GM23338 (cell line): Measurements from ENCODE around the gene BCHE. TPM values are rescaled to one million over a fixed set of nuclear protein-coding genes. Genes with fewer than 3 reads are reported as not detected.

Source experiments
- ATAC-seq: fragments of 200-7000 bp; cut with Tn5 transposase; 3 replicates; pipeline ENCODE4 v1.9.1; 2020
- DNase-seq: peaks from one replicate; pipeline ENCODE4 v3.0.0-alpha.2; 2015; ENCODE audit warnings: low spot score
- H2AFZ ChIP-seq: fragments of 200-600 bp; sonication (generic); 2 replicates; pipeline ENCODE4 v1.8.0; 2016; ENCODE audit warnings: antibody characterized with exemption, mild to moderate bottlenecking, moderate library complexity
- H3F3A ChIP-seq: fragments of 200-600 bp; sonication (generic); replicated peaks from 2 replicates; pipeline ENCODE4 v1.8.0; 2017; ENCODE audit warnings: antibody characterized with exemption, mixed run types, low read depth
- H3K27ac ChIP-seq: fragments of 200-600 bp; sonication (generic); 2 replicates; pipeline ENCODE4 v1.6.1; 2016; ENCODE audit warnings: low read depth
- H3K27me3 ChIP-seq: fragments of 200-600 bp; sonication (generic); 2 replicates; pipeline ENCODE4 v1.8.0; 2016; ENCODE audit warnings: mild to moderate bottlenecking, mixed run types, moderate library complexity; ENCODE audit not compliant: insufficient read depth
- H3K36me3 ChIP-seq: fragments of 200-600 bp; sonication (generic); 2 replicates; pipeline ENCODE4 v1.8.0; 2016; ENCODE audit warnings: mild to moderate bottlenecking; ENCODE audit not compliant: insufficient read depth
- H3K4me1 ChIP-seq: fragments of 200-600 bp; sonication (generic); 2 replicates; pipeline ENCODE4 v1.8.0; 2016; ENCODE audit warnings: mild to moderate bottlenecking, moderate library complexity; ENCODE audit not compliant: insufficient read depth
- H3K4me2 ChIP-seq: fragments of 200-600 bp; sonication (generic); 2 replicates; pipeline ENCODE4 v1.7.1; 2017; ENCODE audit warnings: mixed run types
- H3K4me3 ChIP-seq: fragments of 200-600 bp; sonication (generic); 2 replicates; pipeline ENCODE4 v1.6.1; 2016; ENCODE audit warnings: mixed run types
- H3K79me2 ChIP-seq: fragments of 200-600 bp; sonication (generic); replicated peaks from 2 replicates; pipeline ENCODE4 v1.8.0; 2017; ENCODE audit warnings: mild to moderate bottlenecking; ENCODE audit not compliant: insufficient read depth
- H3K9me2 ChIP-seq: fragments of 200-600 bp; sonication (generic); 2 replicates; pipeline ENCODE4 v1.8.0; 2017; ENCODE audit not compliant: insufficient read depth
- H4K20me1 ChIP-seq: fragments of 200-600 bp; sonication (generic); replicated peaks from 2 replicates; pipeline ENCODE4 v1.8.0; 2017; ENCODE audit warnings: mild to moderate bottlenecking; ENCODE audit not compliant: insufficient read depth
- H3K27ac Mint-ChIP-seq: 2 replicates; pipeline ENCODE4 v1.8.0; 2020; ENCODE audit warnings: inconsistent platforms, mild to moderate bottlenecking, moderate library complexity, mixed read lengths
- H3K27me3 Mint-ChIP-seq: 3 replicates; pipeline ENCODE4 v1.8.0; 2022; ENCODE audit warnings: low read depth, mild to moderate bottlenecking, moderate library complexity, mixed read lengths, inconsistent platforms; ENCODE audit not compliant: insufficient read depth, poor library complexity
- H3K36me3 Mint-ChIP-seq: 3 replicates; pipeline ENCODE4 v1.8.0; 2021; ENCODE audit warnings: low read depth, mild to moderate bottlenecking, inconsistent platforms, moderate library complexity, mixed read lengths
- H3K4me1 Mint-ChIP-seq: 3 replicates; pipeline ENCODE4 v1.8.0; 2020; ENCODE audit warnings: mild to moderate bottlenecking, inconsistent platforms, mixed read lengths
- H3K4me3 Mint-ChIP-seq: 3 replicates; pipeline ENCODE4 v1.8.0; 2021; ENCODE audit warnings: moderate library complexity, mild to moderate bottlenecking, inconsistent platforms, mixed read lengths
- H3K9me3 Mint-ChIP-seq: 3 replicates; pipeline ENCODE4 v1.8.0; 2020; ENCODE audit warnings: moderate library complexity, mild to moderate bottlenecking, inconsistent platforms, mixed read lengths
- ETS1 ChIP-seq: IDR thresholded peaks from 2 replicates; pipeline ENCODE4 v1.6.1; 2016; ENCODE audit warnings: antibody characterized with exemption
- NANOG ChIP-seq: IDR thresholded peaks from 2 replicates; pipeline ENCODE4 v1.6.1; 2016; ENCODE audit warnings: antibody characterized with exemption, borderline replicate concordance
- REST ChIP-seq: IDR thresholded peaks from one replicate; pipeline ENCODE4 v1.6.1; 2018; ENCODE audit warnings: antibody characterized with exemption; ENCODE audit not compliant: unreplicated experiment
- ZNF462 ChIP-seq: fragments of 250-450 bp; sonication (Bioruptor Pico); IDR thresholded peaks from 2 replicates; pipeline ENCODE4 v1.5.0; 2020; ENCODE audit warnings: mild to moderate bottlenecking, moderate library complexity
- polyA plus RNA-seq: library from polyadenylated mRNA; unstranded; fragments of >200 nt; fragmentation: Nextera tagmentation; extraction: Ambion mirVana; gene quantifications from 2 replicates; pipeline ENCODE4 v1.2.1, GENCODE V29; 2016
- total RNA-seq: library from RNA; depleted of rRNA; stranded (reverse); fragments of >200 nt; shearing (Covaris generic); gene quantifications from 2 replicates; pipeline ENCODE4 v1.2.3, GENCODE V29; 2014

The BCHE gene
- total and polyA plus RNA-seq, 2 experiments from 2014 or later = 0.73 to 1.1 TPM

- TF ChIP-seq ZNF462 (no peak), NANOG (no peak), ETS1 (no peak)
Observed at GRCh38 chr3:165883117-165883516, 45.9 kb upstream of the BCHE start (continued).

- Histone ChIP-seq H3K4me2 (no peak overlapping the region), H3K4me3 (no peak overlapping the region), H4K20me1 (no peaks in the 10 kb centered on the region), H2AFZ (no peak overlapping the region), H3K27ac (no peak overlapping the region), H3K36me3 (no peaks in the 10 kb centered on the region), H3K27me3 (no peaks in the 10 kb centered on the region), H3K79me2 (no peaks in the 10 kb centered on the region), H3K4me1 (no peaks in the 10 kb centered on the region), H3K9me2 (peaks cover 7% of the 10 kb centered on the region; the same call in 1 of the 2 replicates), H3F3A (no peaks in the 10 kb centered on the region)
- Mint-ChIP-seq H3K4me3 (no peak overlapping the region), H3K27ac (no peak overlapping the region), H3K9me3 (peaks cover 10% of the 10 kb centered on the region; the same call in 1 of the 3 replicates), H3K4me1 (no peaks in the 10 kb centered on the region), H3K36me3 (peaks cover 9% of the 10 kb centered on the region; the same call in 1 of the 3 replicates), H3K27me3 (no peaks in the 10 kb centered on the region)
- DNase-seq (no peak), ATAC-seq (no peak)
- TF ChIP-seq REST = no peak
- TF ChIP-seq ETS1 = no peak
Observed at GRCh38 chr3:165875644-165876043, 38.4 kb upstream of the BCHE start.
